Brain pericyte (primary cell): ENCODE results near the gene ING4.
A peak's percentile ranks its signal among the peaks of the same experiment; 100 is the strongest.
"Not testable (repeated sequence)": the region's sequence is repeated elsewhere in the genome, so short reads cannot be mapped to it uniquely, and the experiment has no call there.

ENCODE experiments used
- DNase-seq: peaks from one replicate; pipeline ENCODE4 v3.0.0-alpha.2; 2012; ENCODE audit warnings: low read depth, low spot score

The ING4 gene

DNA sequence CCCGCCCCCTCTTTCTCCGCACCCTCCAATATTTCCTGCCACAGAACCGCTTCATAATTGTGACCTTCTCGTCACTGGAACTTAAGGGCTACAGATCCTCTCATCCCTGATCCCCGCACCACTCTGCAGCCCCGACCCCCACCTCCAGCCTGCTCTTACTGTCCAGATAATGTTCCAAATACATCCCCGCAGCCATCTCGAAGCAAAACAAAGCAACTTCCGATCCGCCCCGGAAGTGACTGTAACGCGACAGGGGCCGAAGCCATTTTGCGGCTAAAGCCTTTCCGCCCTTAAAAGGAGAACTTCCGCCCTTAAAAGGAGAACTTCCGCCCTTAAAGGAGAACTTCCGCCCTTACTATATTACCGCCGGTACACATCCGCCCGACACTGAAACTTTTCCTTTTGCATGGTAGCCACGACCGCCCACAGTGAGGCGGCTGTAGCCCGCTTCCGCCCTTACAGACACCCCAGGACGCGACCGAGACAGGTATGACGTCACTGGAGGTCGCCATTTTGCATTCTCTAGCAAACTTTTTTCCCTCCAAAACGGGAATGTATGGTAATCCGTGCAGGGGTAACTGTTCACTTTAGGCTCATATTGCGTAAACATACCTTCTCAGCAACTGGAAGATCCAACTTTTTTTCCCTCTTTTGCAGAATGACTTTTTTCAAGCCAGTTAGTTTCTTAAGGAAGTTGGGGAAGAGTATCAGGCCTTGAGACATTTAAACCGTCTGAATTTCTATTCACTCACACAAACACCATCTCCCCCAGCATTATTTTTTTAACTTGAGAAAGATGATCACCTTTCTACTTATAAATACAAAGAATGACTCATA is at the start of gene ING4:
Gene ING4 (minus strand): TSS at position 214 of the 837 bp plus-strand sequence. CDS start 18 bp downstream, at position 196.
- DNase-seq, result peak; percentile 97

GRCh38 chr12:6708960-6709394 is 46.1 kb upstream of the ING4 start:
- DNase-seq, result no peak

DNA sequence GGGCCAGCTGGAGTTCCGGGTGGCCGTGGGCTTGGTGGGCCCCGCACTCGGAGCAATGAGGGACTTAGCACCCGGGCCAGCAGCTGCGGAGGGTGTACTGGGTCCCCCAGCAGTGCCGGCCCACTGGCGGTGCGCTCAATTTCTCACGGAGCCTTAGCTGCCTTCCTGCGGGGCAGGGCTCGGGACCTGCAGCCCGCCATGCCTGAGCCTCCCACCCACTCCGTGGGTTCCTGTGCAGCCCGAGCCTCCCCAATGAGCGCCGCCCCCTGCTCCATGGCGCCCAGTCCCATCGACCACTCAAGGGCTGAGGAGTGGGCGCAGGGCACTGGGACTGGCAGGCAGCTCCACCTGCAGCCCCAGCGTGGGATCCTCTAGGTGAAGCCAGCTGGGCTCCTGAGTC is 45.4 kb upstream of the ING4 start:
- not testable (repeated sequence) for DNase-seq

GRCh38 chr12:6703631-6704030 is 40.7 kb upstream of the ING4 start:
- DNase-seq, result no peak

DNA sequence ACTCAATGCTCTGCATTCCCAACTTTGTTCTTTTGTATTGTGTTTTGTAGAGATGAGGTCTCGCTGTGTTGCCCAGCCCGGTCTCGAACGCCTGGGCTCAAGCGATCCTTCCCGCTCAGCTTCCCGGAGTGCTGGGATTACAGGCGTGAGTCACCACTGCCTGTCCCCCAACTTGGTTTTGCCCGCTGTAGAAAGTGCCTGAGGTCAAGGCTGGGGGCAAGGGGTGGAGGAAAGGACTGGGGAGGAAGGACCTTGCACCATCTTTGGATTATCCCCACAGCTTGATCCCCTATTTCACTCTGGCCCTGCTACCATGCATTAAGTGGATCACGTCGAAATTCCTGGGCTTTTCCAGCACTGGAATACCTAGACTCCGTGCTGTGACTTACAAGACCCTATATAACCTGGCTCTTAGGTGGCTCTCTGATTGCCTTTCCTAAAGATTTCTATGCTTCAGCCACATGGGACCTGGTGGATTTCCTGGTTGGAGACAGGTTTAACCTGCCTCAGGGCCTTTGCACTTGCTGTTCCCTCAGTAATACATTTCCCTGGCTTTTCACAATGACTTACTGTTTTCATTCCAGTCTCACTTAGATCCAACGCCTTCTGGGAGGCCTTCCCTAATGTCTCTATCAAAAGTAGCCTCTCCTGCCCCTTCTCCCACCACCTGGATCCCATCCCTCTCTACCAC is 38.3 kb upstream of the ING4 start:
- DNase-seq, result no peak

- DNase-seq, result no peak
These were observed 37.7 kb upstream of the ING4 start, which contains the start of gene PIANP for GRCh38 chr12:6700646-6701051. Gene PIANP, minus strand, starts transcription at chr12:6700815. Its CDS starts 2,754 bp downstream, at chr12:6698061.

GRCh38 chr12:6699989-6700645 is 37.2 kb upstream of the ING4 start:
- no peak for DNase-seq

GRCh38 chr12:6699259-6699988 is 36.5 kb upstream of the ING4 start:
- DNase-seq, result no peak

GRCh38 chr12:6698352-6699046 is 35.6 kb upstream of the ING4 start:
- no peak for DNase-seq

DNA sequence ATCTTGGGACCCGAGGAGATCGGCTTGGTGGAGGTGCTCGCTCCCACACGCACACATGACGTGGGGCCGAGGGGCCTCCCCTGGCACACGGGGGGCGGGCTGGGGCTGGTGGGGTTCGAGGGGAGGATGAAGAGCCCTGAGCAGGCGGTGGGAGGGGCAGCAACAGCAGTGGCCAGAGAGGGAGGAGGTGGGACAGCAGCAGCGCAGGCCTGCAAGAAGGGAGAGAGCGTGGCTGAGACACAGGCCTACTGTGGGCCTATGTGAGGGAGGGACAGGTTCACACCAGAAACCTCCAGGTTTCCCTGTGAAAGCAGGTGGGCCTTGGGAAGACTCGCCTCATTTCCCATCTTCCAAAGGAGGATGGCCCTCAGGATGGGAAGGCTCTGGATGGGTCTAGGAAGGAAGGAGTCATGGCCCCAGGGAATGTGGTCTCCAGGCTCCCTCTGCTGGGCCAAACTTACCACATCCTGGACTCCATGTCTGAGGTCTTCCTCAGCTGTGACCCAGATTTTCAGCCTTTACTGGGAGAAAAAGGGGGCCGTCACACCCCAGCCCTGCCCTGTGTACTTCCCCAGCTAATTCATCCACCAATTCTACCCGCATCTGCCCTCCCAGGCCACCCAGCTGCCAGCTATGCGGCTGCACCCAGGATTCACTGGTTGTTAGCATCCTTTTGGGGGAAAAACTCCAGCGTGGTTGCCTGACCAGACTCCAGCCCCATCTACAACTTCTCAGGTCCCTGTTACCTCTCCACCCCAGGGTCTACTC is 34.8 kb upstream of the ING4 start:
- DNase-seq, result no peak

- no peak for DNase-seq
These were observed 34.0 kb upstream of the ING4 start for GRCh38 chr12:6696690-6697583.

GRCh38 chr12:6695313-6696045 is 32.6 kb upstream of the ING4 start:
- no peak for DNase-seq

DNA sequence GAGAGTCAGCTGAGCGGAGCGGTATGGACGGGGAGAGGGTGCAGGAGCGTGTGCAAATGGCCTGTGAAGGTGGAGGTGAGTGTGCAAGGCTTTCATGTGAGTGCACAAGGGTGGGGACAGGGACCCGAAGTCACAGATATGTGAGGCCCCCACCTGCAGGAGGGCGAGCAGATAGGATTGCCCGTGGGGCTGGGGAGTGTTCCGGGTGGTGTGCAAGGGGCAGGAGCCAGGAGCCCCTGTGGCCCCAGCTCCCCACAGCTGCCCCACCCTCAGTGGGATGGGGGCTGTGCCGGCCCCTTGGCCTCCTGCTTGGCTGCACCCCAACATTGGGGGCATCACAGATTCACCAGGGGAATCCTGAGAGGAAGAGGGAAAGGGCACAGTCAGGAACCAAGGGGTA is 31.8 kb upstream of the ING4 start:
- DNase-seq, result no peak

GRCh38 chr12:6693832-6694355 is 31.0 kb upstream of the ING4 start:
- DNase-seq, result no peak

DNA sequence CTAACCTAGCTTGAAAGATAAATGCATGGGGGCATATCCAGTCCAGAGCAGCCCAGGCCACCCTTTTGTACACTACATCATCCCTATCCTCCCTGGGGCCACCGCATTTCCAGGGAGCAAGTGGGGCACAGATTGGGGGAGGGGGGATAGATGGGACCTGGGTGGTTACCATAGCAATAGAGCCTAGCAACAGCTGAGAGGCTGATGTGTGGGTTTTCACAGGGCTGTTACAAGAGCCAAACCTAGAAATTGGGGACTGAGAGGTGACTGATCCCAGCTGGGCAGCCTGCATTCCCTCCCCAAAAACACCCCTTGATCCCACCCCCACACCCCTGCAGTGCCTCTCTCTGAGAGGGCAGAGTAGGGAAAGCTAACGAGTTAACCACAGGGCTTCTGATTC is 30.0 kb upstream of the ING4 start:
- DNase-seq, result no peak

DNA sequence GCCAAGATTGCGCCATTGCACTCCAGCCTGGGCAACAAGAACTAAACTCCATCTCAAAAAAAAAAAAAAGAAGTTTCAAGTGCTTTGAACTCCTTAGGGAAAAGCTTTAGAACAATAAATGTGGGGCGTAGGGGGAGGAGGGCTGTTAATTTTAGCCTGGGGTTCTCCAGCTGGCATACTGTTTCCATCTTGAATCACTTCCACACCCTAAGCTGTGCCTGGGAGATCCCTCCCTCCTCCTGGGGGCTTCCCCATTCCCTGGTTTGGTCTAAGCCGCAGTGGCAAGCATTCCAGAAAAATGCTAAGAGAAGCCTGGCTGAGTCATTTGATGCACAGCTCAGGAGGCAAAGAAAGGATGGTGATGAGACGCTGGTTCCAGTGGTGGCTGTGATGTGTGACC is 28.6 kb upstream of the ING4 start:
- no peak for DNase-seq

DNA sequence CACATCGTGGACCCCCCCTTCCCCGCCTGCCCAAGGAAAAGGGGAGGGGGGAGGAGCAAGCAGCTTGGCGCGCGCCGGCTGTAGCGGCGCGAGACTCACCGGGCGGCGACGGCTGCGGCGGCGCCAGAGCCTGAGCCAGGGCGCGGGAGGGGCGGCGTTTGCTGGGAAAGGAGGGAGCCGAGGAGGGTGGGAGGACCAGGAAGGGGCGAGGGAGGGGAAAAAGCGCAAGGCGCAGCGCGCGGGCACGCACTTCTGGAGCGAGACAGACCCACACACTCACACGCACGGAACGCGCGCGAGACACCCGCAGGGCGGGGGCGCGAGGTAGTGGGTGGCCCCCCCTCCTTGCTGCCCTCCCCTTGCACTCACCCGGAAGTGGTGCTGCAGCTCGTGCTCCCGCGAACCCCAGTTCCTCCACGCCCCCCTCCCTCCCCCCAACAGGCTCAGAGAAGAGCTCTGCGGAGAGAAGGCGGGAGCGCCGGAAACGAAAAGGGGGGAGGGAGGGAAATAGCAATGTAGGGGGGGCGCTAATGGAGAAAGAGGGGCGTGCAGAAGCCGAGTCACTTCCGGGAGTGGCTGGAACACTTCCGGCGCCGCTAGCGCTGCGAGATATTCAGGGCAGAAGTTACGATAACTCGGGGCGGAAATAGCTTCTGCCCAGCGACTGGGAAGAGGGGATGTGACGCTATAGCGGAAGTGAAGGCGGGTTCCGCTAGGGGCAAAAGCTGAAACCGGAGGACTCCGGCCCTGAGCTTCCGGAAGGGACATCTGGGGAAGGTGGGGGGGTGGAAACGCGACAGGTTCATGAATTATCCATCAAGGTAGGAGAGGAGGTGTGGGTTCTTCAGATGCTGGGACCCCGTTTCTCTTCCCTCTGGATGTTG is 26.3 kb upstream of the ING4 start, which contains the start of gene ZNF384:
Gene ZNF384 (minus strand): TSS at position 377 of the 884 bp plus-strand sequence. CDS start 9,855 bp downstream, outside the sequence.
- peak; percentile 93 for DNase-seq
